Muscle of leg (tissue), 11 donors: ENCODE results near the gene EFCAB5. TPM values are rescaled to one million over a fixed set of nuclear protein-coding genes. Genes with fewer than 3 reads are reported as not detected.
"Not testable (repeated sequence)": the region's sequence is repeated elsewhere in the genome, so short reads cannot be mapped to it uniquely, and the experiment has no call there.

Experiments
- DNase-seq: peaks from one replicate; pipeline ENCODE4 v3.0.0; 2013
- H3K27ac ChIP-seq: one replicate; pipeline ENCODE4 v1.5.1; 2013; ENCODE audit warnings: mild to moderate bottlenecking, low read length, control low read depth
- H3K27me3 ChIP-seq: one replicate; pipeline ENCODE4 v1.6.1; 2013; ENCODE audit warnings: low read length; ENCODE audit not compliant: control insufficient read depth, insufficient read depth
- H3K36me3 ChIP-seq: one replicate; pipeline ENCODE4 v1.6.1; 2013; ENCODE audit warnings: low read length; ENCODE audit not compliant: control insufficient read depth, insufficient read depth
- H3K4me1 ChIP-seq: one replicate; pipeline ENCODE4 v1.6.1; 2013; ENCODE audit warnings: low read length; ENCODE audit not compliant: control insufficient read depth, insufficient read depth
- H3K4me3 ChIP-seq: one replicate; pipeline ENCODE4 v1.5.1; 2013; ENCODE audit warnings: low read length, control low read depth
- H3K9me3 ChIP-seq: replicated peaks from 2 replicates; pipeline ENCODE4 v1.6.1; 2013; ENCODE audit warnings: low read depth, low read length; ENCODE audit not compliant: control insufficient read depth
- WGBS: methylation state at CpG from one replicate; pipeline ENCODE4 v1.1.5; 2013; ENCODE audit warnings: missing lambda C conversion rate; ENCODE audit not compliant: insufficient coverage; 5-methylcytosine and 5-hydroxymethylcytosine counted together
- polyA plus RNA-seq, 8 donors: library from polyadenylated mRNA; unstranded; fragments of 120-200 nt; gene quantifications; one replicate each; pipeline versions ENCODE4 v1.2.1 to v1.2.3, GENCODE V29; 2013; ENCODE audit warnings: inconsistent platforms in 1 of 8, low replicate concordance in 1 of 8; ENCODE audit not compliant: insufficient read length in 8 of 8, insufficient read depth in 1 of 8
- total RNA-seq: library from RNA; stranded (reverse); fragments of 120-200 nt; gene quantifications from one replicate; pipeline ENCODE4 v1.2.4, GENCODE V29; 2013

The EFCAB5 gene
- total and polyA plus RNA-seq, 9 donors, result 0.62 to 1.8 (median 1.1) TPM

GRCh38 chr17:30000755-30001257 is 59.4 kb downstream of the EFCAB5 start:
- 53% methylated on average over 1 of the region's 2 CpGs for WGBS
- no peak for DNase-seq
- Histone ChIP-seq H3K27me3 (no peaks in the 10 kb centered on the region), H3K27ac (no peak overlapping the region), H3K4me1 (no peaks in the 10 kb centered on the region), H3K36me3 (no peaks in the 10 kb centered on the region), H3K4me3 (no peak overlapping the region), H3K9me3 (no peaks in the 10 kb centered on the region)

- Histone ChIP-seq H3K27ac (no peak overlapping the region), H3K9me3 (no peaks in the 10 kb centered on the region), H3K27me3 (no peaks in the 10 kb centered on the region), H3K4me3 (no peak overlapping the region), H3K36me3 (no peaks in the 10 kb centered on the region), H3K4me1 (no peaks in the 10 kb centered on the region)
- no peak for DNase-seq
Observed at GRCh38 chr17:30002088-30002487, 60.7 kb downstream of the EFCAB5 start.

DNA sequence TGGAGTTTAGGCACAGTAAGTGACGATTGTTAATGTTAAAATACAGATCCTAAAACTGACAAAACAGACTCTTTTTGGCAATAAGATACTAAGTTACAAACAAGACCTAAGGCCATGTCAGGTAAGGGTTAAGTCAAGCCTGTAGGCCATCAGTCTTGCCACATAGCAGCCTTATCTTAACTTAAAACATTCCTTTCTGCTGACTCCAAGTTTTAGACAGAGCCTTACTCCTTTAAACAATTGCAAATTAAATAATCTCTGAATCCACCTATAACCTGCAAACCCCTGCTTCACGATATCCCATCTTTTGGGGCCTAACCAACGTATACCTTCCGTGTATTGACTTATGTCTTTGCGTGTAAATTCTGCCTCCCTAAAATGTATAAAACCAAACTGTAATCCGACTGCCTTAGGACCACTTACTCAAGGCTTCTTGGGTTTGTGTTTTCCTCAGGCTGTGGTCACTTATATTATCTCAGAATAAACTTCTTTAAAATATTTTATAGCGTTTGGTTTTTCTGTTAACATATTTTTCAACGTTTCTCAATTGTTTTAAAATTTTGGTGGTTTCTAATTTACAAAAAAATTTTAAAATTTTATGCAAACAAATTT is 64.4 kb downstream of the EFCAB5 start:
- H3K4me3 ChIP-seq, result no peak overlapping the region
- 31% methylated on average over 2 of the region's 8 CpGs for WGBS
- H3K27ac ChIP-seq, result no peak overlapping the region
- H3K27me3 ChIP-seq, result no peaks in the 10 kb centered on the region
- no peaks in the 10 kb centered on the region for H3K4me1 ChIP-seq
- no peak for DNase-seq
- H3K9me3 ChIP-seq, result no peaks in the 10 kb centered on the region
- H3K36me3 ChIP-seq, result no peaks in the 10 kb centered on the region

DNA sequence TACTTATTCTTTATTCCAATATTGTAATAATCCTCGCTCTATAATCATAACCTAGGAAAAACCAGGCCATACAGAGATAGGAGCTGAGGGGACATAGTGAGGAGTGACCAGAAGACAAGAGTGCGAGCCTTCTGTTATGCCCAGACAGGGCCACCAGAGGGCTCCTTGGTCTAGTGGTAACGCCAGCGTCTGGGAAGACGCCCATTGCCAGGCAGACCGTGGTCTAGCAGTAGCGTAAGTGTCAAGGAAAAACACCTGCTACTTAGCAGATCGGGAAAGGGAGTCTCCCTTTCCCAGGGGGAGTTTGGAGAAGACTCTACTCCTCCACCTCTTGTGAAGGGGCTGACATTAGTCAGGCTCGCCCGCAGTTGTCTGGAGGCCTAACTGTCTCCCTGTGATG is 70.5 kb downstream of the EFCAB5 start:
- not testable (repeated sequence) for H3K27me3 ChIP-seq, H3K4me3 ChIP-seq, H3K9me3 ChIP-seq, DNase-seq, H3K27ac ChIP-seq, H3K36me3 ChIP-seq, H3K4me1 ChIP-seq
- 80% methylated on average over 2 of the region's 10 CpGs for WGBS

DNA sequence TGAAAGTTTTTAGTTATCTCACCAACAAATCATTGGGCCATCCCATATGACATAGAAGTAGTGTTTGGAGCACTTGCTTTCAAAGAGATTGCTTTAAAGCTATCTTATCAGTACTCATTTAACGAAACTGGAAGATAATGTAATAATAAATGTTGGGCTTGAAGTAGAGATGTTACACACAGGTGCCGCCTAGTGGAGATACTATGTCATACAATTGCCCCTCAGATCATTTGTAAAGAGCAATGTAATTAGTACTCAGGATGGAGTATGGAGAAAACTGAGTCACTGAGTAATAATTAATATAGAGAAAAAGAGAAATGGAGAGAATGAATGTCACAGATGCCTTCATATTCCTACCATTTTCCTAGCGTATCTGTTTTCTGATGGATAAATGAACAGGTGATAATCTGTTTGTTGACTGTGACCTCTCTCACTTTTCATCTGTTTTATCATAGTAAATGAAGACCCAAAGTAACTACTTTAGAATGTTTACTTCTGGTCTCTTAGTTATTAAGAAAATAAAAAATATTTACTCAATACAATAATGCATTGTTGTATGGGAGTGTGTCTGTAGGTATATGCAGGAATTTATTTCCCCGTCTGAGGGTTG is 80.4 kb downstream of the EFCAB5 start:
- no peak overlapping the region for H3K4me3 ChIP-seq
- peak; percentile 43 for DNase-seq
- no peaks in the 10 kb centered on the region for H3K36me3 ChIP-seq
- H3K27me3 ChIP-seq, result no peaks in the 10 kb centered on the region
- no peaks in the 10 kb centered on the region for H3K4me1 ChIP-seq
- H3K27ac ChIP-seq, result no peak overlapping the region
- H3K9me3 ChIP-seq, result no peaks in the 10 kb centered on the region
- WGBS, result no CpG with 5 or more reads among the region's 4 CpGs

DNA sequence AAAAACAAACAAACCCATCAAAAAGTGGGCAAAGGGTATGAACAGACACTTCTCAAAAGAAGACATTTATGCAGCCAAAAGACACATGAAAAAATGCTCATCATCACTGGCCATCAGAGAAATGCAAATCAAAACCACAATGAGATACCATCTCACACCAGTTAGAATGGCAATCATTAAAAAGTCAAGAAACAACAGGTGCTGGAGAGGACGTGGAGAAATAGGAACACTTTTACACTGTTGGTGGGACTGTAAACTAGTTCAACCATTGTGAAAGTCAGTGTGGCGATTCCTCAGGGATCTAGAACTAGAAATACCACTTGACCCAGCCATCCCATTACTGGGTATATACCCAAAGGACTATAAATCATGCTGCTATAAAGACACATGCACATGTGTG is 83.9 kb downstream of the EFCAB5 start:
- not testable (repeated sequence) for H3K27me3 ChIP-seq, DNase-seq, H3K4me3 ChIP-seq, H3K9me3 ChIP-seq, H3K4me1 ChIP-seq, H3K27ac ChIP-seq, H3K36me3 ChIP-seq
- no CpG with 5 or more reads among the region's 2 CpGs for WGBS

GRCh38 chr17:30027676-30028075 is 86.2 kb downstream of the EFCAB5 start:
- WGBS, result 73% methylated on average over 3 of the region's 4 CpGs
- DNase-seq, result no peak

DNA sequence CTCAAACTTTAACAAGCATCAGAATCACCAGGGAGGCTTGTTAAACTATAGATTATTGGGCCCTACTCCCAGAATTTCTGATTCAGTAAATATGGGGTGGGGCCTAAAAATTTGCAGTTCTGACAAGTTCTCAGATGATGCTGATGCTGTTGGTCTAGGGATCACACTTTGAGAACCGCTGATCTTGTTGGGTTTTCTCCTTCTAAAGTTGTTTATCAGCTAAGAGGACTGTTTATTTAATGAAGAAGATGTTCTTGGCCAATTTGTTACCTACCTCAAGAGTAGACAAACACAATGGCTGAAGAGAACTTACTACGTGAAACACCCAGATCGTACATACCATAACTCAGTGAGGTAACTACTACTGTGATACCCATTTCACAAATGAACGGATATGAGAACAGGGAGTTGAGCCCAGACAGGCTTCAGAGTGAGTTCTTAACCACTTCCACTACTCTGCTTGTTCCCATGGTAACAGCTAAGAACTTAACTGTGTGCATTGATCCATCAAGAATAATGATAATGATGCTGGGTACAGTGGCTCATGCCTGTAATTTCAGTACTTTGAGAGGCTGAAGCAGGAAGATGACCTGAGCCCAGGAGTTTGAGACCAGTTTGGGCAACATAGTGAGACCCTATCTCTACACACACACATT is 89.9 kb downstream of the EFCAB5 start:
- WGBS, result no CpG with 5 or more reads among the region's 4 CpGs
- no peaks in the 10 kb centered on the region for H3K27me3 ChIP-seq
- H3K4me1 ChIP-seq, result no peaks in the 10 kb centered on the region
- H3K9me3 ChIP-seq, result no peaks in the 10 kb centered on the region
- H3K36me3 ChIP-seq, result no peaks in the 10 kb centered on the region
- no peak for DNase-seq
- no peak overlapping the region for H3K4me3 ChIP-seq
- no peak overlapping the region for H3K27ac ChIP-seq

More at GRCh38 chr17:30027676-30028075, 86.2 kb downstream of the EFCAB5 start:
- Histone ChIP-seq H3K9me3 (no peaks in the 10 kb centered on the region), H3K36me3 (no peaks in the 10 kb centered on the region), H3K4me1 (no peaks in the 10 kb centered on the region), H3K4me3 (no peak overlapping the region), H3K27ac (no peak overlapping the region), H3K27me3 (no peaks in the 10 kb centered on the region)

GRCh38 chr17:30035369-30035768 is 93.9 kb downstream of the EFCAB5 start:
- WGBS, result no CpG with 5 or more reads among the region's 2 CpGs
- H3K27ac ChIP-seq, result no peak overlapping the region
- H3K9me3 ChIP-seq, result no peaks in the 10 kb centered on the region
- no peaks in the 10 kb centered on the region for H3K4me1 ChIP-seq
- no peak overlapping the region for H3K4me3 ChIP-seq
- H3K27me3 ChIP-seq, result no peaks in the 10 kb centered on the region
- no peaks in the 10 kb centered on the region for H3K36me3 ChIP-seq
- no peak for DNase-seq

DNA sequence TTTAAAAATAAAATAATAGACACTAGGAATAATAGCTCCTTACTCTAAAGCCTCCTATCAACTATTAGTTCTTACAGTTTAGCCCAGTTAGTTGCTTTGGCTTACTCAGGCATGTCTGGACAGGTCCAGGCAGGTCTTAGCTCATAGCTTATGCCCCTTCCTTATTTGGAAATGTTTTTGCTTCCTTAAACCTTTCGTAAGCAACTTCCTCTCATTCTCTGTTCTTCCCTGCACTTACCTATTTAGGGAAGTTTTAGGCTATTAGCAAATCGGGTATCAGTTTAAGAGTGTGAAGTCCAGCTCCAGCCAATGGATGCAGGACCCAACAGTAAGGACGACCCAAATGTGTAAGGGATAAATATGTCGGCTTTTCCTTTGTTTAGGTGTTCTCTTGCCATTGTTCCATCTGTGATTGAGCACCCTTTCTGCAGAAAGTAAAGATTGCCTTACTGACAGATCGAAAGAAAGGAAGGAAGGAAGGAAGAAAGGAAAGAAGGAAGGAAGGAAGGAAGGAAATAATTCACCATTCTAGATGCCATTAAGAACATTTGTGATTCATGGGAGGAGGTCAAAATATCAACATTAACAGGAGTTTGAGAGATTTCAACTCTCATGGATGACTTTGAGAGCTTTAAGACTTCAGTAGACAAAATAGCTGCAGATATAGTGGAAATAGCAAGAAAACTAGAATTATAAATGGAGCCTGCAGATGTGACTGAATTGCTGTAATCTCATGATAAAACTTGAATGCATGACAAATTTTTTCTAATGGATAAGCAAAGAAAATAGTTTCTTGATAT is 99.5 kb downstream of the EFCAB5 start:
- DNase-seq, H3K27ac ChIP-seq, H3K9me3 ChIP-seq, H3K4me1 ChIP-seq, H3K27me3 ChIP-seq, H3K36me3 ChIP-seq, H3K4me3 ChIP-seq: not testable (repeated sequence)
- 82% methylated on average over 3 of the region's 5 CpGs for WGBS
